ENCODE measurements around the gene MISP3.

The MISP3 gene

GRCh38 chr19:14066134-14066533, 6.5 kb upstream of the MISP3 start:
- TF ChIP-seq, protein P1, sequence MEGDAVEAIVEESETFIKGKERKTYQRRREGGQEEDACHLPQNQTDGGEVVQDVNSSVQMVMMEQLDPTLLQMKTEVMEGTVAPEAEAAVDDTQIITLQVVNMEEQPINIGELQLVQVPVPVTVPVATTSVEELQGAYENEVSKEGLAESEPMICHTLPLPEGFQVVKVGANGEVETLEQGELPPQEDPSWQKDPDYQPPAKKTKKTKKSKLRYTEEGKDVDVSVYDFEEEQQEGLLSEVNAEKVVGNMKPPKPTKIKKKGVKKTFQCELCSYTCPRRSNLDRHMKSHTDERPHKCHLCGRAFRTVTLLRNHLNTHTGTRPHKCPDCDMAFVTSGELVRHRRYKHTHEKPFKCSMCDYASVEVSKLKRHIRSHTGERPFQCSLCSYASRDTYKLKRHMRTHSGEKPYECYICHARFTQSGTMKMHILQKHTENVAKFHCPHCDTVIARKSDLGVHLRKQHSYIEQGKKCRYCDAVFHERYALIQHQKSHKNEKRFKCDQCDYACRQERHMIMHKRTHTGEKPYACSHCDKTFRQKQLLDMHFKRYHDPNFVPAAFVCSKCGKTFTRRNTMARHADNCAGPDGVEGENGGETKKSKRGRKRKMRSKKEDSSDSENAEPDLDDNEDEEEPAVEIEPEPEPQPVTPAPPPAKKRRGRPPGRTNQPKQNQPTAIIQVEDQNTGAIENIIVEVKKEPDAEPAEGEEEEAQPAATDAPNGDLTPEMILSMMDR (conservative IDR thresholded peaks at IDR 0.05; ENCODE audit: control insufficient read depth, insufficient read depth, low read depth, low read length), result no peak
- DNase-seq (ENCODE audit: low read depth), result no peak
- no peak overlapping the region for H3K4me3 ChIP-seq (ENCODE audit: control insufficient read depth, low read depth, low read length)

DNA sequence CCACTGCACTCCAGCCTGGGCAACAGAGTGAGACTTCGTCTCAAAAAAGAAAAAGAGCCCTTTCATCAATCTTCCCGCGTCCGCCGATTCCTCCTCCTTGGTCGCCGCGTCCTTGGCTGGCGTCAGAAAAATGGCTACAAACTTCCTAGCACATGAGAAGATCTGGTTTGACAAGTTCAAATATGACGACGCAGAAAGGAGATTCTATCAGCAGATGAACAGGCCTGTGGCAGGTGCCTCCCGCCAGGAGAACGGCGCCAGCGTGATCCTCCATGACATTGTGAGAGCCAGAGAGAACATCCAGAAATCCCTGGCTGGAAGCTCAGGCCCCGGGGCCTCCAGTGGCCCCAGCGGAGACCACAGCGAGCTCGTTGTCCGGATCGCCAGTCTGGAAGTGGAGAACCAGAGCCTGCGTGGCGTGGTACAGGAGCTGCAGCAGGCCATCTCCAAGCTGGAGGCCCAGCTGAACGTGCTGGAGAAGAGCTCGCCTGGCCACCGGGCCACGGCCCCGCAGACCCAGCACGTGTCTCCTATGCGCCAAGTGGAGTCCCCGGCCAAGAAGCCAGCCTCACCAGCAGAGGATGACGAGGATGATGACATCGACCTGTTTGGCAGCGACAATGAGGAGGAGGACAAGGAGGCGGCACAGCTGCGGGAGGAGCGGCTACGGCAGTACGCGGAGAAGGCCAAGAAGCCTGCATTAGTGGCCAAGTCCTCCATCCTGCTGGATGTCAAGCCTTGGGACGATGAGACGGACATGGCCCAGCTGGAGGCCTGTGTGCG, 2.1 kb upstream of the MISP3 start:
- no peak for DNase-seq (ENCODE audit: low read depth)
- TF ChIP-seq, protein P1 (conservative IDR thresholded peaks at IDR 0.05; ENCODE audit: control insufficient read depth, insufficient read depth, low read depth, low read length), result no peak
- no peak overlapping the region for H3K4me3 ChIP-seq (ENCODE audit: control insufficient read depth, low read depth, low read length)

- TF ChIP-seq, protein P1 (conservative IDR thresholded peaks at IDR 0.05; ENCODE audit: control insufficient read depth, insufficient read depth, low read depth, low read length), result no peak
- peak overlapping the region; percentile 58 for H3K4me3 ChIP-seq (ENCODE audit: control insufficient read depth, low read depth, low read length)
- DNase-seq (ENCODE audit: low read depth), result peak; percentile 76
These were observed 807 bp downstream of the MISP3 start for GRCh38 chr19:14073261-14073924.

DNA sequence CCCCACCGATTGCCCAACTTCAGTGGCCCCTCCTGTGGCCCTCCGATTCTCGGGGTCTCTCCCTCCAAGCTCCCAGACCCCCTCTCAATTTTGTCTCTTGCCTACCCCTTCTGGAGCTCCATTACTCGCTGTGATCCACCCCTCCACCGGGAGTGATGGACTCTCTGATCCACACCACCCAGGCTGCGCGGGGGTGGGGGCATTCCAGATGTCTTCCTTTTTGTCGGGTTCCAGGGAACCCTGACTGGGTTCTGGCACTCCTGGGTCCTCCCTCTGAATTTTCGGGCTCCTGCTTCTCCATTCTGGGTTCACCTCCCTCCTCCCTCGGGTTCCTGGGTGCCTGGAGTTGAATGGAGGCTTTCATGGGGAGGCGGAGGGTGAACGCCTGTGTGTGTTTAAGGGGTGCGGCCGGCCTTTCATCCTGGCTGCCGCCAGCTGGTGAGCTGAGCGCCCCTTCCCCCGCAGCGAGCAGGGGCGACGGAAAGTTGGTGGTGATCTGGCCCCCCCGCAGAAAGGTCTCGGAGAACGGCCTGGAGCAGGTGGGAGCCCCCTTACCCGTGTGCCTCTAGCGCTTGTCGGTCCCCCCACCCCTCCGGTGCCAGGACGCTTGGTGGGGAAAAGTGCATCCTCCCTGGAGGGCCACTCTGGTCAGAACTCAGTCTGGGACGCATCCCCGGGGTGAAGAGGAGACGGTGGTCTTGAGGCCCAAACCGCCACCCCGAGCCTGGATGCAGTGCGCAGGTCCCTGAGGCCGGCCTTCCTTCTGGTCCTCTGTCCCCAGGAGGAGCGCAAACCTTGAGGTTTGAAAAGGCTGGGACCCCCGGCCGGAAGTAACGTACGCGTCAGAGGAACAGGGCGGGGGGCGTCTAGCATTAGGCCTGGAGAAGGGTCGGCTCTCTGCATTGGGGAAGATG, 1.6 kb downstream of the MISP3 start:
- TF ChIP-seq, protein P1 (conservative IDR thresholded peaks at IDR 0.05; ENCODE audit: control insufficient read depth, insufficient read depth, low read depth, low read length), result no peak
- no peak for DNase-seq (ENCODE audit: low read depth)
- peak overlapping the region; percentile 58 for H3K4me3 ChIP-seq (ENCODE audit: control insufficient read depth, low read depth, low read length)

DNA sequence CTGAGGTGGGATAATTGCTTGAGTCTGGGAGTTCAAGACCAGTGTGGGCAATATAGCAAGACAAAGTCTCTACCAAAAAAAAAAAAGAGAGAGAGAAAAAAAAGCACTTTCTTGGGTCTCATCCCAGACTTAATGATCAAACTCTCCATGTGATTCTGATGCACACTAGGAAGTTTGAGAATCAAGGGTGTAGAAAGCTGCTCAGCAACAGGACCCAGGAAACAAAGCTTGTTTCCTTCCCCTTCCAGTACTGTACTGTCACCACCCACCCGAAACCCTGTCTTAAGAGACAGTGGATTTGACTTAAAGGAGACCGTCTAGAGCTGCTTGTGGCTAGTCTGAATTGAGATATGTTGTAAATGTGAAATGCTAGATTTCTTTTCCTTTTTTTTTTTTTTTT, 5.8 kb downstream of the MISP3 start:
- TF ChIP-seq, protein P1 (conservative IDR thresholded peaks at IDR 0.05; ENCODE audit: control insufficient read depth, insufficient read depth, low read depth, low read length), result no peak
- peak; percentile 56 for DNase-seq (ENCODE audit: low read depth)
- no peak overlapping the region for H3K4me3 ChIP-seq (ENCODE audit: control insufficient read depth, low read depth, low read length)

All from fibroblast of mammary gland (primary cell).